Fibroblast of gingiva (primary cell): ENCODE measurements around the gene DUSP19.

ENCODE experiments used
- DNase-seq: peaks from one replicate; pipeline ENCODE4 v3.0.0-alpha.2; 2011; ENCODE audit warnings: low read depth

The DUSP19 gene

GRCh38 chr2:183125659-183126341 lies 47.3 kb downstream of the DUSP19 start:
- no peak for DNase-seq

GRCh38 chr2:183126635-183127034 lies 48.1 kb downstream of the DUSP19 start:
- no peak for DNase-seq

- DNase-seq: no peak
Measured at GRCh38 chr2:183134016-183134415, 55.5 kb downstream of the DUSP19 start.

GRCh38 chr2:183148955-183149354 lies 70.4 kb downstream of the DUSP19 start:
- no peak for DNase-seq

- DNase-seq: peak; percentile 72
Measured at GRCh38 chr2:183149489-183149888, 70.9 kb downstream of the DUSP19 start.
